Vagina (tissue), 2 donors: ENCODE results near the gene XK.

Source experiments
- CTCF ChIP-seq, 3 experiments: fragments of 450-650 bp in 2 of 3; fragments of 200-600 bp in 1 of 3; sonication (generic) in 1 of 3; IDR thresholded peaks; one replicate each; pipeline ENCODE4 v1.5.1; 2017 to 2019; ENCODE audit warnings: antibody characterized with exemption in 3 of 3, mild to moderate bottlenecking in 2 of 3, moderate library complexity in 2 of 3
- POLR2AphosphoS5 ChIP-seq, 2 donors: sonication (generic); formaldehyde crosslinking; IDR thresholded peaks; one replicate each; pipeline ENCODE4 v1.9.0; 2017; ENCODE audit warnings: antibody characterized with exemption in 2 of 2, mild to moderate bottlenecking in 2 of 2, low read depth in 1 of 2; ENCODE audit not compliant: insufficient read depth in 1 of 2

- no peak for TF ChIP-seq CTCF (IDR thresholded peaks at IDR 0.05)
- no peak for TF ChIP-seq POLR2AphosphoS5 (IDR thresholded peaks at IDR 0.05; ENCODE audit: insufficient read depth in 1 of 2, low read depth in 1 of 2)
Observed at GRCh38 chrX:37646254-37646653, 39.3 kb upstream of the XK start.
